GM10266 (cell line): ENCODE measurements around the gene LAPTM4A.

ENCODE experiments used
- DNase-seq: peaks from one replicate; pipeline ENCODE4 v3.0.0; 2012; ENCODE audit errors: extremely low spot score
- TF ChIP-seq, protein P1 (sequence below): IDR thresholded peaks from 2 replicates; pipeline ENCODE4 v1.5.1; 2012; ENCODE audit warnings: mild to moderate bottlenecking, low read depth; ENCODE audit not compliant: control insufficient read depth, insufficient read depth; ENCODE audit errors: missing control alignments

Gene LAPTM4A

DNA sequence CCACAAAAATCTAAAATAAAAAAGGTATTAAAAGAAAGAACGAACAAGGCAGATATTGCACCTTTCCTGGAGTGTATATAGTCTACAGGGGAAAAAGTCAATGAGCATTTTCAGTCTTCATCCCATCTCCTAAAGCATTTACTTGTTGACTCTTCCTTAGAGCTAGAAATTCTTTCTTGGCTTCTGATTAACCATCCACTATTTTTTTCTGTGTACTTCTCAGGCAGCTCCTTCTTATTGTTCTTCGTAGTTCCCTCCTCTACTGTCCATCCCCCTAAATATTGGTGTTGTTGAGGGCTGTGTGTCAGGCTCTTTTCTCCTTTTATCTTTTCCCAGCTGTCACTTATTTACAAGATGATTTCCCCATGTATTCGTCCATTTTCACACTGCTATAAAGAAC lies 3.5 kb upstream of the LAPTM4A start:
- no peak for DNase-seq
- TF ChIP-seq, protein P1, sequence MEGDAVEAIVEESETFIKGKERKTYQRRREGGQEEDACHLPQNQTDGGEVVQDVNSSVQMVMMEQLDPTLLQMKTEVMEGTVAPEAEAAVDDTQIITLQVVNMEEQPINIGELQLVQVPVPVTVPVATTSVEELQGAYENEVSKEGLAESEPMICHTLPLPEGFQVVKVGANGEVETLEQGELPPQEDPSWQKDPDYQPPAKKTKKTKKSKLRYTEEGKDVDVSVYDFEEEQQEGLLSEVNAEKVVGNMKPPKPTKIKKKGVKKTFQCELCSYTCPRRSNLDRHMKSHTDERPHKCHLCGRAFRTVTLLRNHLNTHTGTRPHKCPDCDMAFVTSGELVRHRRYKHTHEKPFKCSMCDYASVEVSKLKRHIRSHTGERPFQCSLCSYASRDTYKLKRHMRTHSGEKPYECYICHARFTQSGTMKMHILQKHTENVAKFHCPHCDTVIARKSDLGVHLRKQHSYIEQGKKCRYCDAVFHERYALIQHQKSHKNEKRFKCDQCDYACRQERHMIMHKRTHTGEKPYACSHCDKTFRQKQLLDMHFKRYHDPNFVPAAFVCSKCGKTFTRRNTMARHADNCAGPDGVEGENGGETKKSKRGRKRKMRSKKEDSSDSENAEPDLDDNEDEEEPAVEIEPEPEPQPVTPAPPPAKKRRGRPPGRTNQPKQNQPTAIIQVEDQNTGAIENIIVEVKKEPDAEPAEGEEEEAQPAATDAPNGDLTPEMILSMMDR = no peak

DNA sequence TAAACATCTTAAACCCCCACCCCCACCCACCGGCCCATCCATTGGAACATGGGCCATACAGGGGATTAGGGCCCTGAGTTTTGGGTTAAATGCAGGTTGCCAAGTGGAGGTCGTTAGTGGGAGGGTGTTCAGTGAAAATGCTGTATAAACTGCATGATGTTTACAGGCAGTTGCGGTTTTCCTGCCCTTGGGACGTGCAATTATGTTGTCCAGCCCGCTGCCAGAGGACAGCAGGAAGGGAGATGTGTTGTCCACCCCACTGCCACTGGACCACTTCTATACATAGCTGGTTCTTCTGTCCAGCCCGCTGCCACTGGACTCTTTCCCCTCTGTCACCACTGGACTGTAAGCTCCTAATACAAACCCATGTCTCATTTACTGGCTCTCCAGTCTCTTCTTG lies 2.7 kb upstream of the LAPTM4A start:
- TF ChIP-seq, protein P1 = no peak
- DNase-seq = no peak

DNA sequence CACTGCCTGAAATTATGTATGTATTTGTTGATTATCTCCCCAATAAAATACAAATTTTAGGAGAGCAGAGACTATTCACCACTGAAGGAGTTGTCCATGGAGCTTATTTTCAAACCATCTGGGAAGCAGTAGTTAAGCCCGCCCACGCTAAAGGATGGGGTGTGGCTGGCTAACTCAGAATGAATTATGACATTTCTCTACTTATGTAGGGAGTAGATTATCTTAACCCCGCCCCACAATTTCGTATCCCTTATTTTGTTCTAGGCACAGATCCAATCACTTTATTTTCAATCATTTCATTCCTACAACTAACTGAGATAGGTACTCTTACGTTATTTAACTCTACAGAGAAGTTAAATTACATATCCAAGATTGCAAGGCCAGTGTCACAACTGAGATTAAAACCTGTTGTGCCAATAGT lies 1.4 kb upstream of the LAPTM4A start:
- no peak for DNase-seq
- TF ChIP-seq, protein P1 = no peak

DNA sequence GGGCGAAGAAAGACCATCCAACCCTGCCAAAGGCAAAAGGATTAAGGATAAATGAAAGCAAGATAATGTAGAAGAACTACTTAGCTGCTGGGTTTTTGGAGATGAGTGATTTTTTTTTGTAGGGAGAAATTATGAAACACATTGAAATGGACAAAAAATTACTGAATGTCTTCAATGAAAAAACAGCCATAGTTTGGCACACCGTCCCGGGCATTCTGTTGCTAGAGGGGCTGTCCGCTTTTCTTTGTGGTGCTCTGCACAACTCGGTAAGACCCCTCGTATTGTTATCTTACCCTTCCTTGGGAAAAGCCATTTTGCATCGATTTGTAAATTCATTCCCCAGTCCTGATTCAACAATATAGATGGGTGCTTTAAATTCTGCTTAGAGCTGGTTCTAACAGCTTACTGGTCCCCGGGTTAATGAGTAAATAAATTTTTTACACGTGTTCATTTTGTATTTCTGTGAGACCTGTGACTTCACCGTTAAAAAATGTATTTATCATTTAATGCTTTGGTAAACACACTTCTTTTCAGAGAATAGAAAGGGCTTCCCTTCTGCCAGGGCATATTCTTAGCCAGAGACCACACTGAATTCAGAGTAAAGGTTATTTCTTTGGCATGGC lies 912 bp upstream of the LAPTM4A start:
- TF ChIP-seq, protein P1 = no peak
- DNase-seq = no peak

DNA sequence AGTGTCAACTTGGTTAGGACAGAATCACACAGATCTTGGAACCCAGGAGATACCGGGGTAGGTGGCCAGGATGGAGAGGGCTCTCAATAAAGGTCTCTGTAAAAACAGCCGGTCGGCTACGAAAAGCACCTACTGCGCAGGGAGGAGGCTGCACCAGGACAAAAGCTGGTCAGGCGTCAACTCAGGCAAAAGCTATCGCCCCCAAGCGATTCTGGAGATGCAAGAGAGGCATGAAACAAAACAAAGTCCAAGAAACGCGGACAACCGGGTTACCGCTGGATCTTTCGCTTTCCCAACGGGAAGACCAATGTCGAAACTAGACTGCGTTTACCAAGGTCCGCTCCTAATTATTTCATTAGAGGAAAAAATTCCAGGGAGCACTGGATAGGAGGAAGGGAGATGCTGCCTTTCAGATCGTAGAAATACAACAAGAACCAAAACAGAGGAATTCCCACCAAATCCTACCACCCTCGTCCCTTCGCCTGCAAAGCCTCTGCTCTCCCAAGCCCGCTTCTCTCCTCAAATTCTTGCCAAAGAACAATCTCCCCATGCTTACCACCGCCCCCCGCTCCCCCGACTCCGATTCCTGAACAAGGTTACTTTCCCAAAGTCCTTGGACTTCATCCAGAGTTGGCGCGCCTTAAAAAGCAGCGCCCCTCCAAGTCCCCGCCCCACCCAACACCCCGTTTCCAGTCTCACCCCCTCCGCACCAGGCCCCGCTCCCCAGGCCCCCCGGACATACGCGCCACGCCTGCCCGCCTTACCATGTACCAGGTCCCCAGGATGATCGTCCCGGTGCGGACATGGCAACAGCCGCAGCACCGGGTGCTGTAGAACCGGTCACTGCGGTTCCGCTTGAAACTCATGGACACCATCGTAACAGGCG lies 539 bp downstream of the LAPTM4A start:
- peak; percentile 40 for DNase-seq

DNA sequence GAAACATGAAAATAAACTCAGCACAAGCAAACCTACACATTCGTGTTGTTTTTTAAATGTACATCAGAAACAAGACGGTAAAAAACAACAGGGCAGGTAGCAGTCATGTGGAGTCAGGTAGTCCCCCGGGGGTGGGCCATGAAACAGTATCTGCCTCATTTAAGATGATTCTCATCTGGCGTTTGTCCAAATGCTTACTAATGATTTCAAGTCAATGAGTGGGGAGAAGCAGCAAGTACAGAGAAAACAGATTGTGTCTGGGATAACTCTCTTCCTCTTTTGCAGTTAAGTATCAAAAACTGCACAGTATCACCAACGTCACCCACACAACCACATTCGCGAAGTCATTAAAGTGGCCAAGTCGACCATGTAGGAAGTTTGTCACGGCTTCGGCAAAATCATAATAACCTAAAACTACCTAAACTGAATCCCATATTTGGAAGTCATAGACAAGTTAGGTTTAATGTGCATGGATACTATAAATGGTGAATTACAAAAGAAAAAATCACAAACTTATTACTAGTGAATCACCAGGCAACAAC lies 1.3 kb downstream of the LAPTM4A start:
- peak; percentile 36 for DNase-seq
- TF ChIP-seq, protein P1 = no peak

More for the DNA sequence above, 539 bp downstream of the LAPTM4A start:
- TF ChIP-seq, protein P1 = peak; percentile 37
